T-helper 2 cell treated with Interferon-gamma antibody and Interleukin-4, amounts not matched to agents 5 μg/mL and 100 μg/mL, for 36 hours (primary cell): ENCODE data around the gene PLA2G6.
A peak's percentile ranks its signal among the peaks of the same experiment; 100 is the strongest.
"Not testable (repeated sequence)": the region's sequence is repeated elsewhere in the genome, so short reads cannot be mapped to it uniquely, and the experiment has no call there.

Experiments used
- DNase-seq: peaks from one replicate; pipeline ENCODE4 v3.0.0; 2021; ENCODE audit warnings: low spot score
- H3K27ac Mint-ChIP-seq: one replicate; pipeline ENCODE4 v1.8.0; 2021; ENCODE audit warnings: mild to moderate bottlenecking, mixed read lengths
- H3K27me3 Mint-ChIP-seq: one replicate; pipeline ENCODE4 v1.8.0; 2021; ENCODE audit warnings: low read depth, mixed read lengths
- H3K36me3 Mint-ChIP-seq: one replicate; pipeline ENCODE4 v1.8.0; 2021; ENCODE audit warnings: low read depth, mixed read lengths
- H3K4me1 Mint-ChIP-seq: one replicate; pipeline ENCODE4 v1.8.0; 2021; ENCODE audit warnings: low read depth, mixed read lengths
- H3K4me3 Mint-ChIP-seq: one replicate; pipeline ENCODE4 v1.8.0; 2022; ENCODE audit warnings: mild to moderate bottlenecking, moderate library complexity, mixed read lengths
- H3K9me3 Mint-ChIP-seq: one replicate; pipeline ENCODE4 v1.8.0; 2021; ENCODE audit warnings: mixed read lengths

PLA2G6 gene

GRCh38 chr22:38174626-38175025 lies 7.0 kb downstream of the PLA2G6 start:
- Mint-ChIP-seq H3K36me3 (peaks cover 6% of the 10 kb centered on the region), H3K27me3 (no peaks in the 10 kb centered on the region), H3K4me1 (peaks cover 25% of the 10 kb centered on the region), H3K9me3 (no peaks in the 10 kb centered on the region), H3K27ac (no peak overlapping the region), H3K4me3 (no peak overlapping the region)
- DNase-seq, result no peak

- Mint-ChIP-seq H3K27ac (no peak overlapping the region), H3K4me1 (peaks cover 19% of the 10 kb centered on the region), H3K36me3 (peaks cover 3% of the 10 kb centered on the region), H3K4me3 (no peak overlapping the region), H3K27me3 (no peaks in the 10 kb centered on the region), H3K9me3 (no peaks in the 10 kb centered on the region)
- no peak for DNase-seq
These were observed 8.1 kb downstream of the PLA2G6 start for GRCh38 chr22:38173641-38173906.

GRCh38 chr22:38172832-38173640 lies 8.6 kb downstream of the PLA2G6 start:
- peaks cover 19% of the 10 kb centered on the region for H3K4me1 Mint-ChIP-seq
- no peak overlapping the region for H3K4me3 Mint-ChIP-seq
- H3K36me3 Mint-ChIP-seq, result peaks cover 4% of the 10 kb centered on the region
- H3K27ac Mint-ChIP-seq, result peak overlapping the region; percentile 55
- no peak for DNase-seq
- no peaks in the 10 kb centered on the region for H3K27me3 Mint-ChIP-seq
- H3K9me3 Mint-ChIP-seq, result no peaks in the 10 kb centered on the region

GRCh38 chr22:38171927-38172831 lies 9.5 kb downstream of the PLA2G6 start:
- Mint-ChIP-seq H3K4me3 (no peak overlapping the region), H3K27me3 (no peaks in the 10 kb centered on the region), H3K36me3 (peaks cover 6% of the 10 kb centered on the region), H3K27ac (peak overlapping the region; percentile 73), H3K9me3 (no peaks in the 10 kb centered on the region), H3K4me1 (peaks cover 17% of the 10 kb centered on the region)
- DNase-seq, result no peak

GRCh38 chr22:38170469-38170868 lies 11.2 kb downstream of the PLA2G6 start:
- Mint-ChIP-seq H3K9me3 (no peaks in the 10 kb centered on the region), H3K36me3 (peaks cover 10% of the 10 kb centered on the region), H3K4me1 (peaks cover 8% of the 10 kb centered on the region), H3K27me3 (no peaks in the 10 kb centered on the region), H3K4me3 (no peak overlapping the region), H3K27ac (no peak overlapping the region)
- no peak for DNase-seq

GRCh38 chr22:38169116-38169515 lies 12.5 kb downstream of the PLA2G6 start:
- Mint-ChIP-seq H3K9me3 (no peaks in the 10 kb centered on the region), H3K36me3 (peaks cover 18% of the 10 kb centered on the region)

GRCh38 chr22:38167988-38168407 lies 13.6 kb downstream of the PLA2G6 start:
- DNase-seq, result no peak
- Mint-ChIP-seq H3K27me3 (no peaks in the 10 kb centered on the region), H3K27ac (no peak overlapping the region), H3K4me1 (peaks cover 6% of the 10 kb centered on the region), H3K9me3 (no peaks in the 10 kb centered on the region), H3K36me3 (peaks cover 18% of the 10 kb centered on the region), H3K4me3 (no peak overlapping the region)

More at GRCh38 chr22:38169116-38169515, 12.5 kb downstream of the PLA2G6 start:
- Mint-ChIP-seq H3K4me1 (peaks cover 12% of the 10 kb centered on the region), H3K4me3 (no peak overlapping the region), H3K27ac (no peak overlapping the region), H3K27me3 (no peaks in the 10 kb centered on the region)
- DNase-seq, result no peak

- DNase-seq, result no peak
- H3K4me1 Mint-ChIP-seq, result peaks cover 9% of the 10 kb centered on the region
- H3K36me3 Mint-ChIP-seq, result peaks cover 23% of the 10 kb centered on the region
These were observed 15.6 kb downstream of the PLA2G6 start for GRCh38 chr22:38165922-38166593.

GRCh38 chr22:38164551-38164918 lies 17.1 kb downstream of the PLA2G6 start:
- H3K27ac Mint-ChIP-seq, result no peak overlapping the region
- H3K4me3 Mint-ChIP-seq, result no peak overlapping the region
- peaks cover 9% of the 10 kb centered on the region for H3K4me1 Mint-ChIP-seq
- no peaks in the 10 kb centered on the region for H3K27me3 Mint-ChIP-seq
- H3K36me3 Mint-ChIP-seq, result peaks cover 24% of the 10 kb centered on the region
- H3K9me3 Mint-ChIP-seq, result no peaks in the 10 kb centered on the region
- no peak for DNase-seq

More at GRCh38 chr22:38165922-38166593, 15.6 kb downstream of the PLA2G6 start:
- Mint-ChIP-seq H3K27me3 (no peaks in the 10 kb centered on the region), H3K4me3 (no peak overlapping the region), H3K27ac (no peak overlapping the region), H3K9me3 (no peaks in the 10 kb centered on the region)

GRCh38 chr22:38163844-38164550 lies 17.6 kb downstream of the PLA2G6 start:
- H3K4me1 Mint-ChIP-seq, result peaks cover 10% of the 10 kb centered on the region

GRCh38 chr22:38162881-38163843 lies 18.5 kb downstream of the PLA2G6 start:
- no peak overlapping the region for H3K4me3 Mint-ChIP-seq
- no peaks in the 10 kb centered on the region for H3K27me3 Mint-ChIP-seq
- peaks cover 10% of the 10 kb centered on the region for H3K4me1 Mint-ChIP-seq
- DNase-seq, result no peak
- peaks cover 23% of the 10 kb centered on the region for H3K36me3 Mint-ChIP-seq
- H3K27ac Mint-ChIP-seq, result no peak overlapping the region
- no peaks in the 10 kb centered on the region for H3K9me3 Mint-ChIP-seq

More at GRCh38 chr22:38163844-38164550, 17.6 kb downstream of the PLA2G6 start:
- no peak overlapping the region for H3K4me3 Mint-ChIP-seq
- DNase-seq, result no peak
- no peaks in the 10 kb centered on the region for H3K27me3 Mint-ChIP-seq
- H3K9me3 Mint-ChIP-seq, result no peaks in the 10 kb centered on the region
- no peak overlapping the region for H3K27ac Mint-ChIP-seq
- peaks cover 24% of the 10 kb centered on the region for H3K36me3 Mint-ChIP-seq

- no peaks in the 10 kb centered on the region for H3K27me3 Mint-ChIP-seq
- no peaks in the 10 kb centered on the region for H3K9me3 Mint-ChIP-seq
- DNase-seq, result no peak
- no peak overlapping the region for H3K4me3 Mint-ChIP-seq
- peaks cover 3% of the 10 kb centered on the region for H3K4me1 Mint-ChIP-seq
- H3K36me3 Mint-ChIP-seq, result peaks cover 2% of the 10 kb centered on the region
- H3K27ac Mint-ChIP-seq, result no peak overlapping the region
These were observed 25.9 kb downstream of the PLA2G6 start for GRCh38 chr22:38155703-38156102.

GRCh38 chr22:38154563-38154915 lies 27.1 kb downstream of the PLA2G6 start:
- not testable (repeated sequence) for H3K4me3 Mint-ChIP-seq, H3K36me3 Mint-ChIP-seq, H3K27ac Mint-ChIP-seq

More at GRCh38 chr22:38154563-38154915, 27.1 kb downstream of the PLA2G6 start:
- H3K9me3 Mint-ChIP-seq, H3K27me3 Mint-ChIP-seq, DNase-seq, H3K4me1 Mint-ChIP-seq: not testable (repeated sequence)
